HCT116 (cell line): ENCODE results near the gene POGK. TPM values are rescaled to one million over a fixed set of nuclear protein-coding genes. Genes with fewer than 3 reads are reported as not detected.

Experiments
- ATAC-seq: fragments of 200-7000 bp; cut with Tn5 transposase; 2 replicates; pipeline ENCODE4 v1.9.1; 2020; ENCODE audit warnings: mild to moderate bottlenecking, moderate library complexity
- BruUV-seq: library from RNA; stranded (reverse); fragments of 400-500 nt; replicated peaks from 2 replicates; lab custom pipeline; 2021; lab: Mats Ljungman, UMichigan
- CTCF ChIA-PET: fragments of 300-600 bp; sonication (Branson Sonifier 250); formaldehyde crosslinking; loops from one replicate; lab custom pipeline; 2021; ENCODE audit warnings: antibody characterized with exemption; lab: Charles Lee
- POLR2A ChIA-PET: fragments of 300-600, 350-600 bp; sonication (Branson Sonifier 250); formaldehyde crosslinking; loops from one replicate; lab custom pipeline; 2021; ENCODE audit warnings: antibody characterized with exemption; lab: Charles Lee
- RAD21 ChIA-PET, 2 experiments: fragments of 300-600 bp; sonication (Branson Sonifier 250); formaldehyde crosslinking; loops; one replicate each; lab custom pipeline; 2023; ENCODE audit warnings: low total read pairs in 2 of 2; ENCODE audit not compliant: uncharacterized antibody in 2 of 2, unreplicated experiment in 2 of 2, low non-redundant PET in 1 of 2; lab: Charles Lee
- DNase-seq: peaks from one replicate; pipeline ENCODE4 v3.0.0-alpha.2; 2010; ENCODE audit warnings: low read depth, low spot score
- H2AFZ ChIP-seq: fragments of 200-600 bp; shearing (Covaris generic), sonication (generic); 2 replicates; pipeline ENCODE4 v1.6.1; 2017; ENCODE audit warnings: low read depth, mixed run types, mixed read lengths, antibody characterized with exemption, low read length; ENCODE audit not compliant: poor library complexity, severe bottlenecking
- H3K27ac ChIP-seq: 2 replicates; pipeline ENCODE4 v1.5.1; 2012; ENCODE audit warnings: low read depth, low read length
- H3K27me3 ChIP-seq: fragments of 200-600 bp; sonication (generic); 2 replicates; pipeline ENCODE4 v1.6.1; 2016; ENCODE audit warnings: mixed run types, low read length, mixed read lengths; ENCODE audit not compliant: insufficient read depth
- H3K36me3 ChIP-seq, 2 experiments: fragments of 200-500 bp in 1 of 2; fragments of 200-600 bp in 1 of 2; sonication (Bioruptor generic) in 1 of 2; sonication (generic) in 1 of 2; 2 replicates each; pipeline versions ENCODE4 v1.5.1 to v1.6.1; 2014 to 2016; ENCODE audit warnings: low read length in 2 of 2, inconsistent platforms in 1 of 2, mixed read lengths in 1 of 2, mixed run types in 1 of 2; ENCODE audit not compliant: insufficient read depth in 2 of 2, control insufficient read depth in 1 of 2
- H3K4me1 ChIP-seq, 2 experiments: fragments of 200-600 bp in 1 of 2; sonication (generic) in 1 of 2; 2 replicates each; pipeline versions ENCODE4 v1.5.1 to v1.6.1; 2012 to 2017; ENCODE audit warnings: low read length in 2 of 2, inconsistent platforms in 1 of 2, mild to moderate bottlenecking in 1 of 2, mixed read lengths in 1 of 2, mixed run types in 1 of 2, moderate library complexity in 1 of 2; ENCODE audit not compliant: insufficient read depth in 2 of 2, control insufficient read depth in 1 of 2
- H3K4me2 ChIP-seq: fragments of 200-600 bp; sonication (generic); 2 replicates; pipeline ENCODE4 v1.6.1; 2017; ENCODE audit warnings: mixed run types, low read length, mixed read lengths
- H3K4me3 ChIP-seq, 2 experiments: fragments of 200-600 bp in 1 of 2; sonication (generic) in 1 of 2; replicated peaks in 1 of 2; 2 replicates each; pipeline ENCODE4 v1.5.1; 2011 to 2016; ENCODE audit warnings: low read length in 2 of 2, control low read depth in 1 of 2, low read depth in 1 of 2, mild to moderate bottlenecking in 1 of 2, mixed read lengths in 1 of 2, mixed run types in 1 of 2
- H3K79me2 ChIP-seq: fragments of 200-600 bp; sonication (generic); 2 replicates; pipeline ENCODE4 v1.6.1; 2017; ENCODE audit warnings: mild to moderate bottlenecking, mixed run types, low read length, moderate library complexity, mixed read lengths; ENCODE audit not compliant: insufficient read depth
- H3K9ac ChIP-seq: fragments of 200-600 bp; sonication (generic); 2 replicates; pipeline ENCODE4 v1.6.1; 2016; ENCODE audit warnings: low read length, mixed read lengths
- H3K9me2 ChIP-seq: fragments of 200-600 bp; sonication (generic), shearing (Covaris generic); 2 replicates; pipeline ENCODE4 v1.6.1; 2017; ENCODE audit warnings: mixed run types, mild to moderate bottlenecking, moderate library complexity; ENCODE audit not compliant: insufficient read depth
- H3K9me3 ChIP-seq, 2 experiments: fragments of 200-500 bp in 1 of 2; fragments of 200-600 bp in 1 of 2; sonication (Bioruptor generic) in 1 of 2; sonication (generic) in 1 of 2; 2 replicates each; pipeline ENCODE4 v1.6.1; 2014 to 2017; ENCODE audit warnings: low read length in 2 of 2, mixed read lengths in 2 of 2, inconsistent platforms in 1 of 2, low read depth in 1 of 2, mild to moderate bottlenecking in 1 of 2, mixed run types in 1 of 2, moderate library complexity in 1 of 2; ENCODE audit not compliant: control insufficient read depth in 1 of 2, insufficient read depth in 1 of 2
- H4K20me1 ChIP-seq: fragments of 200-600 bp; sonication (generic), shearing (Covaris generic); 2 replicates; pipeline ENCODE4 v1.6.1; 2017; ENCODE audit warnings: mixed run types, mild to moderate bottlenecking, moderate library complexity; ENCODE audit not compliant: insufficient read depth
- ELF1 ChIP-seq: IDR thresholded peaks from 2 replicates; pipeline ENCODE4 v1.6.1; 2012; ENCODE audit warnings: low read depth, borderline replicate concordance
- RAD21 ChIP-seq: IDR thresholded peaks from 2 replicates; pipeline ENCODE4 v1.6.1; 2012; ENCODE audit warnings: low read depth, mild to moderate bottlenecking
- YY1 ChIP-seq: IDR thresholded peaks from 2 replicates; pipeline ENCODE4 v1.6.1; 2011; ENCODE audit warnings: low read length, low read depth, moderate library complexity, mild to moderate bottlenecking; ENCODE audit not compliant: insufficient replicate concordance; ENCODE audit errors: extremely low read depth
- intact Hi-C: fragments of 100-400 bp; cut with micrococcal nuclease; formaldehyde crosslinking; loops from 2 replicates; pipeline ENCODE4 v1.10.0; 2022
- total RNA-seq: library from RNA; stranded (reverse); gene quantifications from one replicate; pipeline ENCODE4 v1.2.1, GENCODE V29; 2021; ENCODE audit not compliant: unreplicated experiment

Gene POGK
- total RNA-seq, 1 experiment from 2014 or later: 35.6 TPM

- Histone ChIP-seq H3K4me3 (no peak overlapping the region), H3K9me2 (no peaks in the 10 kb centered on the region), H2AFZ (no peak overlapping the region), H3K27ac (no peak overlapping the region), H3K79me2 (no peaks in the 10 kb centered on the region), H3K9me3 (no peaks in the 10 kb centered on the region), H3K4me1 (peaks cover 0 to 16% of the 10 kb centered on the region in 2 experiments; a peak in 3 of 4 replicates), H3K4me2 (no peak overlapping the region), H4K20me1 (no peaks in the 10 kb centered on the region), H3K27me3 (no peaks in the 10 kb centered on the region), H3K9ac (no peak overlapping the region), H3K36me3 (no peaks in the 10 kb centered on the region)
- intact Hi-C loops: no loop called here
- ATAC-seq (no peak), DNase-seq (no peak)
- BruUV-seq: no TSS peak
- RAD21 ChIA-PET: no interaction called here
- POLR2A ChIA-PET: no interaction called here
- CTCF ChIA-PET: interaction anchor here (1.4 kb wide), 1 partner anchor 153 kb away, joined by 5 read pairs; no protein-coding TSS in a partner anchor
- TF ChIP-seq RAD21: no peak
- TF ChIP-seq ELF1: no peak
- no peak for TF ChIP-seq YY1
Observed at GRCh38 chr1:166905900-166906299, 66.6 kb downstream of the POGK start.

Other genes starting within 250 kb of the POGK start
- 16.0 TPM for gene TADA1, start 36.8 kb downstream of the POGK start, total RNA-seq
- gene ILDR2, start 136.1 kb downstream of the POGK start, total RNA-seq: 2.4 TPM
- not detected for gene MAEL, start 149.8 kb downstream of the POGK start, total RNA-seq